ENCODE results near the gene SULT6B1.

DNA sequence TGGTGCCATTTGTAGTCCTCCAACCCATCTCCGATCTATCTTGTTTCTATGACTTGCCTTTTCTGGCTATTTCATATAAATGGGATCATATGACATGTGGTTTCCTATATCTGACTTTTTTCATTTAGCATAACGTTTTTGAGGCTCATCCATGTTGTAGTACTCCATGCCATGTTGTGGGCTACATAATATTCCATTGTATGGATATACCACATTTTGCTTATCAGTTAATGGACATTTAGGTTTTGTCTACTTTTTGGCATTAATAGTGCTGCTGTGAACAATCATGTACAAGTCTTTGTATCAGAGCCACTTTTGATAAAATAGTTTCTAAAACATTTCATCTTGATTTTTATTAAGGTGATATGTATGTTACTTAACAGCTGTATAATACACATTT is 15.2 kb upstream of the SULT6B1 start:
- TF ChIP-seq, protein P1, sequence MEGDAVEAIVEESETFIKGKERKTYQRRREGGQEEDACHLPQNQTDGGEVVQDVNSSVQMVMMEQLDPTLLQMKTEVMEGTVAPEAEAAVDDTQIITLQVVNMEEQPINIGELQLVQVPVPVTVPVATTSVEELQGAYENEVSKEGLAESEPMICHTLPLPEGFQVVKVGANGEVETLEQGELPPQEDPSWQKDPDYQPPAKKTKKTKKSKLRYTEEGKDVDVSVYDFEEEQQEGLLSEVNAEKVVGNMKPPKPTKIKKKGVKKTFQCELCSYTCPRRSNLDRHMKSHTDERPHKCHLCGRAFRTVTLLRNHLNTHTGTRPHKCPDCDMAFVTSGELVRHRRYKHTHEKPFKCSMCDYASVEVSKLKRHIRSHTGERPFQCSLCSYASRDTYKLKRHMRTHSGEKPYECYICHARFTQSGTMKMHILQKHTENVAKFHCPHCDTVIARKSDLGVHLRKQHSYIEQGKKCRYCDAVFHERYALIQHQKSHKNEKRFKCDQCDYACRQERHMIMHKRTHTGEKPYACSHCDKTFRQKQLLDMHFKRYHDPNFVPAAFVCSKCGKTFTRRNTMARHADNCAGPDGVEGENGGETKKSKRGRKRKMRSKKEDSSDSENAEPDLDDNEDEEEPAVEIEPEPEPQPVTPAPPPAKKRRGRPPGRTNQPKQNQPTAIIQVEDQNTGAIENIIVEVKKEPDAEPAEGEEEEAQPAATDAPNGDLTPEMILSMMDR (conservative IDR thresholded peaks at IDR 0.05) = no peak
- no peak for TF ChIP-seq EZH2 (IDR thresholded peaks at IDR 0.05; ENCODE audit: low read depth)

Data from PC-9 (cell line).